Measurements from ENCODE around the gene MT1B.
A peak's percentile ranks its signal among the peaks of the same experiment; 100 is the strongest.

MT1B gene

GRCh38 chr16:56651586-56651985, at the start of gene MT1B:
MT1B (plus strand) TSS chr16:56651886; CDS start chr16:56651954, 68 bp downstream.
- no peak for DNase-seq

- DNase-seq, result no peak
Observed at GRCh38 chr16:56603589-56603988, 48.1 kb upstream of the MT1B start.

GRCh38 chr16:56604966-56605365, 46.7 kb upstream of the MT1B start:
- DNase-seq, result no peak

- no peak for DNase-seq
Observed at GRCh38 chr16:56605475-56605874, 46.2 kb upstream of the MT1B start.

GRCh38 chr16:56606071-56606475, 45.6 kb upstream of the MT1B start:
- DNase-seq, result no peak

GRCh38 chr16:56606476-56607108, 45.1 kb upstream of the MT1B start:
- no peak for DNase-seq

- DNase-seq, result no peak
Observed at GRCh38 chr16:56607109-56607618, 44.5 kb upstream of the MT1B start.

- no peak for DNase-seq
Observed at GRCh38 chr16:56607675-56608042, 44.0 kb upstream of the MT1B start.

- peak; percentile 88 for DNase-seq
Observed at GRCh38 chr16:56608043-56608875, 43.4 kb upstream of the MT1B start, which contains the start of gene MT2A. MT2A (plus strand) TSS chr16:56608584; CDS start chr16:56608656, 72 bp downstream.

GRCh38 chr16:56608876-56609462, 42.7 kb upstream of the MT1B start:
- DNase-seq, result no peak

GRCh38 chr16:56609463-56609921, 42.2 kb upstream of the MT1B start:
- peak; percentile 68 for DNase-seq

- DNase-seq, result peak; percentile 78
Observed at GRCh38 chr16:56610017-56610608, 41.6 kb upstream of the MT1B start.

- peak; percentile 49 for DNase-seq
Observed at GRCh38 chr16:56610609-56611111, 41.0 kb upstream of the MT1B start.

- no peak for DNase-seq
Observed at GRCh38 chr16:56611281-56611833, 40.3 kb upstream of the MT1B start.

- DNase-seq, result no peak
Observed at GRCh38 chr16:56613706-56614105, 38.0 kb upstream of the MT1B start.

- DNase-seq, result no peak
Observed at GRCh38 chr16:56614549-56614991, 37.1 kb upstream of the MT1B start.

- DNase-seq, result no peak
Observed at GRCh38 chr16:56615353-56615752, 36.3 kb upstream of the MT1B start.

GRCh38 chr16:56616608-56617211, 35.0 kb upstream of the MT1B start:
- no peak for DNase-seq

- no peak for DNase-seq
Observed at GRCh38 chr16:56617212-56618085, 34.2 kb upstream of the MT1B start.

- DNase-seq, result no peak
Observed at GRCh38 chr16:56618138-56618537, 33.5 kb upstream of the MT1B start.

GRCh38 chr16:56620339-56620897, 31.3 kb upstream of the MT1B start:
- DNase-seq, result no peak

Data from stimulated activated naive CD4-positive, alpha-beta T cell treated with Interleukin-2 at 50 U/mL for 16 hours (primary cell).